ENCODE results near the gene CYP27B1.

CYP27B1 gene

DNA sequence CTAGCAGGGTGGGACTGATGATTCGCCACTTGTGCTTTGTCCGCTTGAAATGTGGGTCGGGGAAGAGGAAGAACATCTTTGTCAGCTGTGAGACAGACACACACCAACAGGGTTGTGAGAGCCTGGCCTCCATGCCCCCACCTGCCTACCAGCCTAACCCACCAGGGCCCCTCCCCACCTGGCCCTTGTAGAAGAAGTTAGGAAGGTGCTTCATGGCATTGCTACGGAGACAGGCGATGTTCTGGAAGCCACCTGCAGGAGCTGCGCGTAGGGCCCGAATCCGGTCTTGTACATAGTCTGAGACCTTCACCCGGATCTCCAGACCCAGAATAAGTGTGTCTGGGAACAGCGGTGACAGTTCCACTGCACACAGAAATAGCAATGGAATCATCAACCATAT lies 2.7 kb upstream of the CYP27B1 start:
- H3K36me3 ChIP-seq (replicated peaks; ENCODE audit: insufficient read depth, low read length): no peaks in the 10 kb centered on the region; the same call in 1 of the 2 replicates
- H3K4me1 ChIP-seq (ENCODE audit: low read length): peaks cover 8% of the 10 kb centered on the region; the same call in 1 of the 2 replicates
- H3K27ac ChIP-seq (ENCODE audit: low read length): no peak overlapping the region
- no peak overlapping the region for H2AFZ ChIP-seq (ENCODE audit: low read length)
- peaks cover 4% of the 10 kb centered on the region; the same call in 1 of the 2 replicates for H3F3A ChIP-seq (ENCODE audit: insufficient read depth, low read length)
- no peak overlapping the region for H3K9ac ChIP-seq (ENCODE audit: low read length)
- H3K79me2 ChIP-seq (ENCODE audit: low read length): peaks cover 12% of the 10 kb centered on the region
- no peaks in the 10 kb centered on the region for H3K9me3 ChIP-seq (replicated peaks; ENCODE audit: insufficient read depth, low read length)
- no peaks in the 10 kb centered on the region for H3K9me2 ChIP-seq (replicated peaks; ENCODE audit: insufficient read depth, low read length)
- DNase-seq: no peak
- no peak overlapping the region for H3K4me2 ChIP-seq (ENCODE audit: low read depth, low read length)
- peaks cover 25% of the 10 kb centered on the region for H3K27me3 ChIP-seq (replicated peaks; ENCODE audit: insufficient read depth, low read length)
- no peaks in the 10 kb centered on the region for H4K20me1 ChIP-seq (ENCODE audit: insufficient read depth, low read length)
- no peak overlapping the region for H3K4me3 ChIP-seq (ENCODE audit: low read length)
- TF ChIP-seq EZH2 (optimal IDR thresholded peaks at IDR 0.05; ENCODE audit: low read depth, low read length) (no peak), EZH2phosphoT487 (IDR thresholded peaks at IDR 0.05; ENCODE audit: low read length) (no peak)
- TF ChIP-seq, protein P1, sequence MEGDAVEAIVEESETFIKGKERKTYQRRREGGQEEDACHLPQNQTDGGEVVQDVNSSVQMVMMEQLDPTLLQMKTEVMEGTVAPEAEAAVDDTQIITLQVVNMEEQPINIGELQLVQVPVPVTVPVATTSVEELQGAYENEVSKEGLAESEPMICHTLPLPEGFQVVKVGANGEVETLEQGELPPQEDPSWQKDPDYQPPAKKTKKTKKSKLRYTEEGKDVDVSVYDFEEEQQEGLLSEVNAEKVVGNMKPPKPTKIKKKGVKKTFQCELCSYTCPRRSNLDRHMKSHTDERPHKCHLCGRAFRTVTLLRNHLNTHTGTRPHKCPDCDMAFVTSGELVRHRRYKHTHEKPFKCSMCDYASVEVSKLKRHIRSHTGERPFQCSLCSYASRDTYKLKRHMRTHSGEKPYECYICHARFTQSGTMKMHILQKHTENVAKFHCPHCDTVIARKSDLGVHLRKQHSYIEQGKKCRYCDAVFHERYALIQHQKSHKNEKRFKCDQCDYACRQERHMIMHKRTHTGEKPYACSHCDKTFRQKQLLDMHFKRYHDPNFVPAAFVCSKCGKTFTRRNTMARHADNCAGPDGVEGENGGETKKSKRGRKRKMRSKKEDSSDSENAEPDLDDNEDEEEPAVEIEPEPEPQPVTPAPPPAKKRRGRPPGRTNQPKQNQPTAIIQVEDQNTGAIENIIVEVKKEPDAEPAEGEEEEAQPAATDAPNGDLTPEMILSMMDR (IDR thresholded peaks at IDR 0.05; ENCODE audit: low read length): no peak

DNA sequence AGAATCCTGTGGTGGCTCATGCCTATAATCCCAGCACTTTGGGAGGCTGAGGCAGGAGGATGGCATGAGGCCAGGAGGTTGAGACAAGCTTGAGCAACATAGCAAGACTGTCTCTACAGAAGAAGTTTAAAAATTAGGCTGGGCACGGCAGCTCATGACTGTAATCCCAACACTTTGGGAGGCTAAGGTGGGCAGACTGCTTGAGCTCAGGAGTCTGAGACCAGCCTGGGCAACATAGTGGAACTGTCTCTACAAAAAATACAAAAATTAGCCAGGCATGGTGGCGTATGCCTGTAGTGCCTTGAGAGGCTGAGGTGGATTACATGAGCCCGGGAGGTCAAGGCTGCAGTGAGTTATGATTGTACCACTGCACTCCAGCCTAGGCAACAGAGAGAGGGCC lies 998 bp upstream of the CYP27B1 start:
- TF ChIP-seq, protein P1 (IDR thresholded peaks at IDR 0.05; ENCODE audit: low read length): no peak
- no peak for TF ChIP-seq EZH2phosphoT487 (IDR thresholded peaks at IDR 0.05; ENCODE audit: low read length)
- TF ChIP-seq EZH2 (optimal IDR thresholded peaks at IDR 0.05; ENCODE audit: low read depth, low read length): no peak
- Histone ChIP-seq H3K36me3 (replicated peaks; ENCODE audit: insufficient read depth, low read length) (no peaks in the 10 kb centered on the region; the same call in 1 of the 2 replicates), H2AFZ (ENCODE audit: low read length) (no peak overlapping the region), H3K9me3 (replicated peaks; ENCODE audit: insufficient read depth, low read length) (no peaks in the 10 kb centered on the region), H3K79me2 (ENCODE audit: low read length) (peaks cover 12% of the 10 kb centered on the region), H3K9me2 (replicated peaks; ENCODE audit: insufficient read depth, low read length) (no peaks in the 10 kb centered on the region), H3K27ac (ENCODE audit: low read length) (no peak overlapping the region), H3K4me1 (ENCODE audit: low read length) (peaks cover 10% of the 10 kb centered on the region; the same call in 1 of the 2 replicates), H3K4me2 (ENCODE audit: low read depth, low read length) (no peak overlapping the region), H3F3A (ENCODE audit: insufficient read depth, low read length) (peaks cover 4% of the 10 kb centered on the region; the same call in 1 of the 2 replicates), H4K20me1 (ENCODE audit: insufficient read depth, low read length) (no peaks in the 10 kb centered on the region), H3K27me3 (replicated peaks; ENCODE audit: insufficient read depth, low read length) (peaks cover 34% of the 10 kb centered on the region), H3K4me3 (ENCODE audit: low read length) (no peak overlapping the region), H3K9ac (ENCODE audit: low read length) (no peak overlapping the region)
- DNase-seq: no peak

DNA sequence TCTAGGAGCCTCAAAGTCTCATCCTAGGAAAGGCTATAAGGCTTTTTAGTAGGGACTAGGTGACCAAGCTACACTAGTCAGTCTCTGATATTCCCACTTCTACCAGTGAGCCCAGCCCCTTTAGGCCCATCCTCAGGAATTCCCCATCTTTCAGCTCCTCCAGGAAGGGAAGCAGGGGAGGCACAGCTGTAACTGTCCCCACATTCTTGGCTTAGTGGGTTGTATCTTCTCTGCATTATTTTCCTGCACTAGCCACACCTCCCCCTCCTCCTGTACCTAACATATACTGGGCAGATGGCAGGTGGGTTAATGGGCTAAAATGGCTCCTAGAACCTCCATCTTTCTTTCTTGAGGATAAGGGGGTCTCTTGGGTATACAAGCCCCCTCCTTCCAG lies 424 bp upstream of the CYP27B1 start:
- no peak overlapping the region for H3K4me3 ChIP-seq (ENCODE audit: low read length)

More for the DNA sequence above, 424 bp upstream of the CYP27B1 start:
- DNase-seq: no peak
- Histone ChIP-seq H3K4me2 (ENCODE audit: low read depth, low read length) (no peak overlapping the region), H3K9me3 (replicated peaks; ENCODE audit: insufficient read depth, low read length) (no peaks in the 10 kb centered on the region), H2AFZ (ENCODE audit: low read length) (no peak overlapping the region), H3K4me1 (ENCODE audit: low read length) (peaks cover 10% of the 10 kb centered on the region; the same call in 1 of the 2 replicates), H3F3A (ENCODE audit: insufficient read depth, low read length) (peaks cover 4% of the 10 kb centered on the region; the same call in 1 of the 2 replicates), H3K27ac (ENCODE audit: low read length) (no peak overlapping the region), H3K27me3 (replicated peaks; ENCODE audit: insufficient read depth, low read length) (peaks cover 34% of the 10 kb centered on the region), H4K20me1 (ENCODE audit: insufficient read depth, low read length) (no peaks in the 10 kb centered on the region), H3K79me2 (ENCODE audit: low read length) (peaks cover 12% of the 10 kb centered on the region), H3K9ac (ENCODE audit: low read length) (no peak overlapping the region), H3K36me3 (replicated peaks; ENCODE audit: insufficient read depth, low read length) (no peaks in the 10 kb centered on the region; the same call in 1 of the 2 replicates), H3K9me2 (replicated peaks; ENCODE audit: insufficient read depth, low read length) (no peaks in the 10 kb centered on the region)
- TF ChIP-seq EZH2 (optimal IDR thresholded peaks at IDR 0.05; ENCODE audit: low read depth, low read length) (no peak), EZH2phosphoT487 (IDR thresholded peaks at IDR 0.05; ENCODE audit: low read length) (no peak)
- TF ChIP-seq, protein P1 (IDR thresholded peaks at IDR 0.05; ENCODE audit: low read length): no peak
